Neural progenitor cell (in vitro differentiated cells): ENCODE results near the gene LCK.

Experiments
- CTCF ChIP-seq: fragments of 200-600 bp; sonication (generic); IDR thresholded peaks from 2 replicates; pipeline ENCODE4 v1.5.1; 2017; ENCODE audit warnings: antibody characterized with exemption, mild to moderate bottlenecking
- EZH2 ChIP-seq: fragments of 200-600 bp; sonication (generic); IDR thresholded peaks from 2 replicates; pipeline ENCODE4 v1.6.1; 2017; ENCODE audit warnings: antibody characterized with exemption, mild to moderate bottlenecking, moderate library complexity

GRCh38 chr1:32305310-32305709 lies 54.2 kb downstream of the LCK start:
- TF ChIP-seq EZH2 = no peak
- TF ChIP-seq CTCF = no peak
